Measurements from ENCODE around the gene KIR3DL2. TPM values are rescaled to one million over a fixed set of nuclear protein-coding genes. Genes with fewer than 3 reads are reported as not detected.
"Not testable (repeated sequence)": the region's sequence is repeated elsewhere in the genome, so short reads cannot be mapped to it uniquely, and the experiment has no call there.

KIR3DL2 gene
- total RNA-seq, 1 donor from 2014 or later = not detected

GRCh38 chr19:54906819-54907218 lies 56.6 kb downstream of the KIR3DL2 start:
- FAIRE-seq (no peak), DNase-seq (ENCODE audit: low spot score in 2 of 2) (no peak)

GRCh38 chr19:54907899-54908298 lies 57.7 kb downstream of the KIR3DL2 start:
- FAIRE-seq; DNase-seq (ENCODE audit: low spot score in 2 of 2): not testable (repeated sequence)

Small RNAs within 50 kb of the gene (small RNA-seq; reads per million reads assigned to genes)
- not detected for gene RNU6-222P

Other genes starting within 250 kb of the KIR3DL2 start
- not detected for gene LILRB1, start 220.0 kb upstream of the KIR3DL2 start, total RNA-seq
- gene LILRB4, start 187.5 kb upstream of the KIR3DL2 start, total RNA-seq = 0.82 TPM
- gene KIR3DL3, start 126.0 kb upstream of the KIR3DL2 start, total RNA-seq = not detected
- gene KIR2DL3, start 111.9 kb upstream of the KIR3DL2 start, total RNA-seq = not detected
- gene KIR2DL1, start 80.7 kb upstream of the KIR3DL2 start, total RNA-seq = not detected
- gene KIR2DL4, start 46.8 kb upstream of the KIR3DL2 start, total RNA-seq = not detected
- not detected for gene KIR3DL1, start 34.0 kb upstream of the KIR3DL2 start, total RNA-seq
- gene KIR2DS4, start 17.8 kb upstream of the KIR3DL2 start, total RNA-seq = not detected
- 0.41 TPM for gene FCAR, start 23.8 kb downstream of the KIR3DL2 start, total RNA-seq
- not detected for gene NCR1, start 55.7 kb downstream of the KIR3DL2 start, total RNA-seq
- 0.82 TPM for gene NLRP7, start 97.1 kb downstream of the KIR3DL2 start, total RNA-seq
- 13.5 TPM for gene NLRP2, start 115.9 kb downstream of the KIR3DL2 start, total RNA-seq
- gene GP6, start 187.8 kb downstream of the KIR3DL2 start, total RNA-seq = under 0.01 TPM
- gene RDH13, start 212.7 kb downstream of the KIR3DL2 start, total RNA-seq = 14.3 TPM
- gene EPS8L1, start 225.4 kb downstream of the KIR3DL2 start, total RNA-seq = 2.9 TPM